ENCODE results near the gene CRADD. TPM values are rescaled to one million over a fixed set of nuclear protein-coding genes. Genes with fewer than 3 reads are reported as not detected.
A peak's percentile ranks its signal among the peaks of the same experiment; 100 is the strongest.
"Not testable (repeated sequence)": the region's sequence is repeated elsewhere in the genome, so short reads cannot be mapped to it uniquely, and the experiment has no call there.

CRADD gene
- total RNA-seq, 4 donors from 2014 or later: 27.7 to 61.0 (median 34.2) TPM

GRCh38 chr12:93918262-93918661, 241.1 kb downstream of the CRADD start:
- no peak for TF ChIP-seq CTCF (IDR thresholded peaks at IDR 0.05)
- ATAC-seq (ENCODE audit: low FRiP score) (peak; percentile 49), DNase-seq (ENCODE audit: low spot score) (no peak)

GRCh38 chr12:93918900-93919299, 241.7 kb downstream of the CRADD start:
- ATAC-seq (ENCODE audit: low FRiP score) (no peak), DNase-seq (ENCODE audit: low spot score) (no peak)
- no peak for TF ChIP-seq CTCF (IDR thresholded peaks at IDR 0.05)

GRCh38 chr12:93921521-93921920, 244.3 kb downstream of the CRADD start:
- TF ChIP-seq CTCF (IDR thresholded peaks at IDR 0.05): no peak
- no peak for DNase-seq (ENCODE audit: low spot score)
- ATAC-seq (ENCODE audit: low FRiP score): no peak

- peak; percentile 21 for ATAC-seq (ENCODE audit: low FRiP score)
- no peak for TF ChIP-seq CTCF (IDR thresholded peaks at IDR 0.05)
- DNase-seq (ENCODE audit: low spot score): no peak
Measured at GRCh38 chr12:93922583-93923006, 245.4 kb downstream of the CRADD start.

GRCh38 chr12:93924367-93924766, 247.2 kb downstream of the CRADD start:
- ATAC-seq (ENCODE audit: low FRiP score): no peak
- no peak for TF ChIP-seq CTCF (IDR thresholded peaks at IDR 0.05)

GRCh38 chr12:93925585-93926205, 248.5 kb downstream of the CRADD start:
- no peak for ATAC-seq (ENCODE audit: low FRiP score)
- no peak for TF ChIP-seq CTCF (IDR thresholded peaks at IDR 0.05)
- no peak for DNase-seq (ENCODE audit: low spot score)

More at GRCh38 chr12:93924367-93924766, 247.2 kb downstream of the CRADD start:
- no peak for DNase-seq (ENCODE audit: low spot score)

- ATAC-seq (ENCODE audit: low FRiP score): no peak
- no peak for DNase-seq (ENCODE audit: low spot score)
- no peak for TF ChIP-seq CTCF (IDR thresholded peaks at IDR 0.05)
Measured at GRCh38 chr12:93926237-93926636, 249.1 kb downstream of the CRADD start.

GRCh38 chr12:93929081-93929480, 251.9 kb downstream of the CRADD start:
- DNase-seq (ENCODE audit: low spot score); ATAC-seq (ENCODE audit: low FRiP score): not testable (repeated sequence)
